ENCODE data around the gene ROR2.

ROR2 gene

DNA sequence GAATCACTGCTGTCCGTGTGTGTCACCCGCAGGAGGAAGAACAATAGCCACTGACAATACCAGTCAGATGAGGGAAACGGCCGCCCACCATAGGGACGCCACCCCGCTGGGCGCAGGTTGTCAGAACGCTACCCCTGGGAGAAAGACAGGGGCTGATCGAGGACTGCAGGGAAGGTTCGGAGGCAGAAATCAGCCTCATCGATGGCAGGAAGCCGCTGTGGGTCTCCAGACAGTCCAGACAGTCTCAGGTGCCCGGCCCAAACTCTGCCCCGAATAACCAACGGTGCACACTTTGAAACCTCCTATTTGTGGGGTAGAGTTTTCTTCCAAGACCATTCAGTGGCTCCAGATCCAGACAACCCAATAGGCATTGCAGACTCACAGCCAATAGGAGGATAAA lies 181.5 kb downstream of the ROR2 start:
- DNase-seq: no peak

DNA sequence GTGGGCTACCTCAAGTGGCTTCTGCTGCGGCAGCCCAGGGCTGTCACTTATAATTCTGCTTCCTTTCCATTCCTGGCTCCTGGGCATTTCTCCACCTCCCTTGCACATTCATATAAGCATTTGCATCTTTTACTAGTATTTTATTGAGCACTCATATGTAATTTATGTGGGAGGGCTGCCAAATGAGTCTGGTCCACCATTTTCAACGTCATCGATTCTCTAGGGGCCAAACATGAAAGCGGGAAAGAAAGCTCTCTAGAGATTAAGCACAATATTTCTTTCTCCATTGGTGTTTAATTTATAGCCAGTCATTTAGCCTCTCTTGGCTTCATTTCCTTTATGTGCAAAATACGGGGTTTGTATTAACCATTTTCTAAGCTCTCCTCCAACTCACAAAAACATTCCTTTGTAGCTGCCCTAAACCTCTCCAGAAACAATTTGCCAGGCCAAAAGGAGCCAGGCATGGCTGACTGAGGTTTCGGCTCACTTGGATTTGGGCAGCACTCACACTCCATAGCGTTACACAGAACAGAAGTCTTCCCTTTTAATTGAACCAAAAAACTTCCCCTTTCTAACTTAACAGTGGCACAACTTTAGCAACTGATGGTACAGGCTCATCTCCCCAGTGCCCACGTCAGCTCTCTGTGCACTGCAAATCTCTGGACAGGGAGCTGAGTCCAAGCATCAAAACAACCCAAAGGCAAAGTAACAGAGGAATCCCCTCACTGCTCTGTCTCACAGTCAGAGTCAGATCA lies 183.5 kb downstream of the ROR2 start:
- DNase-seq: no peak

GRCh38 chr9:91765296-91765695 lies 184.7 kb downstream of the ROR2 start:
- no peak for DNase-seq

- DNase-seq: no peak
Observed at GRCh38 chr9:91764661-91765060, 185.4 kb downstream of the ROR2 start.

DNA sequence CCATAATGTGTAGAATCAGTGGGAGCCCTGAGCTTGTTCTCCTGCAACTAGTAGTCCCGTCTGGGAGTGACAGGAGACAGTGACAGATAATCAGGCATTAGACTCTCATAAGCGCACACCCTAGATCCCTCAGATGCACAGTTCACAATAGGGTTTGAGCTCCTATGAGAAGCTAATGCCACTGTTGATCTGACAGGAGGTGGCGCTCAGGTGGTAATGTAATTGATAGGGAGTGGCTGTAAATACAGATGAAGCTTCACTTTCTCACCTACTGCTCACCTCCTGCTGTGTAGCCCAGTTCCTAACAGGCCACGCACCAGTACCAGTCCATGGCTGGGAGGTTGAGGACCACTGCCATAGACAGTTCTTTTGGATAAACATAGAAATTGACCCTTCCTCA lies 188.7 kb downstream of the ROR2 start:
- no peak for DNase-seq

GRCh38 chr9:91760906-91761305 lies 189.1 kb downstream of the ROR2 start:
- DNase-seq: no peak

DNA sequence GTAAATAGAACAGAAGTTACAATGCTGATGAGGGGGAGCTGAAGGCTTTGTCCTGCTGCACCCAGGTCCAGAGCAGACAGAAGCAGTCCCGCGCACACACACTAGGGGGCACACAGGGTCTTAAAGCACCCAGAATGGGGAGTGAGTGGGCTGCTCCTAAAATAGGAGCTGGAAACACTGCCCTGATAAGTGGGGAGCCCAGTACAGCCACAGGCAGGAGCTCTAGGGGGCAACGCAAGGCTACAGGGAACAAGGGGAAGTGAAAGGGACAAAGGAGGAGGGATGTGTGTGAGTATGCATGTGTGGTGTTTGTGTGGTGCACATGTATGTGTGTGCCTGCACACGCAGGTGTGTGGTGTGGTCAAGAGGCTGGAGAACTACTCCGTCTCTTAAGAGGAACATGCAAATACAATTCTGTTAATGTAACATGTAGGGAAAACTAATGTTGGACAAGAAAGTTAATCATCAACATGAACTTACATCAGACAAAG lies 191.5 kb downstream of the ROR2 start:
- DNase-seq: no peak

- no peak for DNase-seq
Observed at GRCh38 chr9:91757782-91758181, 192.2 kb downstream of the ROR2 start.

DNA sequence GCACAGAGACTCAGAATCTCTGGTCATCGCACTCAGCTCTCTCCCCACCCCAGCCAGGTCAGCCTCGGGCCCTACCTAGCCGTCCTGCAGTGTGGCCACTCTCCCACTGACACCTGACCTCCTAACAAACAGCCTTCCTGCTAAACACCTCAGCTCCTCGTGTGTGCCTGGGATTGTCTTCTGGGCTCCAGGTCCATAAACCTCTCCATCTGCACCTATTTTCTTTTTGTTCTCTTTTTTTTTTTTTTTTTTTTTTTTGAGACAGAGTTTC lies 193.6 kb downstream of the ROR2 start:
- no peak for DNase-seq

DNA sequence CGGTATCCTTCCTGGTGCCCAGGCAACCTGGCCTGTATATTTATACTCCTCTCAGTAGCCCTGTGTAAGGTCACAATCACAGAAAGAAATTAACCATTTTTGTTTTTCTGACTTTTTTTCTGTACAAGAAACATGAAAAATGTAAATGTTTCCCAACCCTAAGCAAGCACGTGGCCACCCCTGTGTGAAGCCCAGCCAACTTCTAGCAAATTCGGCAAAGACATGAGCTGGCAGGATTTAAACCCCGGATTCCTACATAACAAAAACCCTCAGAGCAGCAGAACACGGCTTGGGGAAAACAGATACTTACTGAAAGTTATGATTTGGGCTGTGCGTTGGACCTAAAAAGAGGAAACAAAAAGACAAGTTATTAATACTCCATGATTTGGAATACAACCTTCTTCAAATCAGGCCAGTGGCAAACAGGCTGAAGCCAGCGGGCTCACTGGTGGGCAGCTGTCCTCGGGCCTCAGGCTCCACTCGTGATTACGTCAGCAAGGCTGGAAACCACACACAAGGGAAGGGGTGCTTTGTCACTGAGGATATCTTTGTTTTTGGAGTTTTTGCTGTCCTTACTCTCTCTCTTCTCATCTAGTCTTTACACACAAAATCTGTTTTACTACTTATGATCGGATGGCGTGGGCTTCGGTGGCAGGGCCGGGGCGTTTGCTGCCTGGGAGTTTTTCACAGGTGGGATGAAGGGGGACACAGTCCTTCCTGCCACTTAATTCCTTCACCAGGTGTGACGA lies 194.1 kb downstream of the ROR2 start:
- no peak for DNase-seq

DNA sequence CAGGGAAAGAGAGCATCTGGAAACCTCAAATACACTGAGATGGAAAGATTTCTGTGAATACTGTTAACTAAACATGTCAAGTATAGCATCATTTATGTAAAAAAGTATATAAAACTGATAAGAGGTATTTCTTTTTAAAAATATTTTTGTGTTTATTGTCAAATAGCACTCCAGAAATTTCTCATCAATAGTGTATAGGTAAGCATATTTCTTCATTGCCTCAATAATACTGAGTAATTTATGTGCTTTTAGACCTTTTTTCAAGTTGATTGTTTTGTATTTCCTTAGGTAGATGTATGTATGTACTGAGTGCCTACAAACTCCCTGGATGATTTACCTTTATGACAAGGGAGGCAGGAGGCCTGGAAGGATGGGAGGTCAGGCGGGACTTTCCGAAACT lies 196.3 kb downstream of the ROR2 start:
- DNase-seq: no peak

DNA sequence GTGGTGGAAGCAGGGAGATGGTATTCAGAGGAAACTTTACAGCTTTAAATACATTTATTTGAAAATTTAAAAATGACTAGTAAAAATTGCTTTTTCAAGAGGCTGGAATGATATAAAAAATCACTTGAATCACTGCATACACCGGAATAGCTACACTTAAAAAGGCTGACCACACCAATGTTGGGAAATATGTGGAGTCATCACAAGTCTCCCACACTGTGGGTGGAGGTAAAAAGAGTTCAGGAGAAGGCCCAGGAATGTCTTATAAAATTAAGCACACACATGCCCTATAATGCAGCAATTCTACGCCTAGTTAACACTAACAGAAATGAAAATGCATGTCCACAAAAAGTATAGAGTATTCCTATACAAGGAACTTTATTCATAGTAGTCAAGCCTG lies 198.1 kb downstream of the ROR2 start:
- DNase-seq: no peak

GRCh38 chr9:91750343-91750742 lies 199.7 kb downstream of the ROR2 start:
- DNase-seq: no peak

DNA sequence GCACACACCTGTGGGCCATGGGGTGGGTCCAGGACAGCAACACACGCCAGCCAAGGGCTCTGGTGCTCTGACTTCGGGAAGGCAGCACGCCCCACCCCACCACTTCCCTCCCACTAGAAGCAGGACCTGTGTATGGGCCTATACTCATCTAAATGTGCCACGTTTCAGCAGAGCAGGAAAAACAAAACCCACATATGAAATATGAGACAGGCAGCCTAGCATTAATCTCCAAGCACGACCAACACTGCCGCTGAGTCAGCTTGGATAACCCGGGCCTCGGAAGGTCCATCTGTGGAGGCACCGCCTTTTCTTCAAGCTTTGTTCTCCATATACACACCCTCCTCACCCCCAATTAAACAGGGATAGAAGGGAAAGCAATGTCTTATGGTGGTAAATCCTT lies 203.1 kb downstream of the ROR2 start:
- no peak for DNase-seq

DNA sequence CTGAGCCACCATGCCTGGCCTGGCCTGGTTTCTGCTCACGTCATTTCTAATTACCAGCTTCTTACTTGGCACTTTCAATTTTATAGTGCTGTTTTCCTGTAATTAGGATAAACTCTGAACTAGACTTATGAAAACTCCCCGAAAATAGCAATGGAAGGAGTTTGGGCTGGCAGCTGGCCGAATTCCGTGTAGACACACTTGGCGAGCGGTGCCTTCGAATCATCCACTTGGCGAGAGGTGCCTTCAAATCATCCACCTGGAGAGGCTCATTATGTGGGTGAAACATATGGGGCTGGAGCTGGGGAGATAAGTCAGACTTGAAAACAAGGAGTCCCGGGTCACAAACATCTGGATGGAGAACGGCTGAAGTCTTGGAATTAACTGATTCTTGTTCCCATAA lies 203.7 kb downstream of the ROR2 start:
- no peak for DNase-seq

- DNase-seq: no peak
Observed at GRCh38 chr9:91744114-91744513, 205.9 kb downstream of the ROR2 start.

- no peak for DNase-seq
Observed at GRCh38 chr9:91741522-91741921, 208.5 kb downstream of the ROR2 start.

GRCh38 chr9:91740701-91741100 lies 209.3 kb downstream of the ROR2 start:
- no peak for DNase-seq

DNA sequence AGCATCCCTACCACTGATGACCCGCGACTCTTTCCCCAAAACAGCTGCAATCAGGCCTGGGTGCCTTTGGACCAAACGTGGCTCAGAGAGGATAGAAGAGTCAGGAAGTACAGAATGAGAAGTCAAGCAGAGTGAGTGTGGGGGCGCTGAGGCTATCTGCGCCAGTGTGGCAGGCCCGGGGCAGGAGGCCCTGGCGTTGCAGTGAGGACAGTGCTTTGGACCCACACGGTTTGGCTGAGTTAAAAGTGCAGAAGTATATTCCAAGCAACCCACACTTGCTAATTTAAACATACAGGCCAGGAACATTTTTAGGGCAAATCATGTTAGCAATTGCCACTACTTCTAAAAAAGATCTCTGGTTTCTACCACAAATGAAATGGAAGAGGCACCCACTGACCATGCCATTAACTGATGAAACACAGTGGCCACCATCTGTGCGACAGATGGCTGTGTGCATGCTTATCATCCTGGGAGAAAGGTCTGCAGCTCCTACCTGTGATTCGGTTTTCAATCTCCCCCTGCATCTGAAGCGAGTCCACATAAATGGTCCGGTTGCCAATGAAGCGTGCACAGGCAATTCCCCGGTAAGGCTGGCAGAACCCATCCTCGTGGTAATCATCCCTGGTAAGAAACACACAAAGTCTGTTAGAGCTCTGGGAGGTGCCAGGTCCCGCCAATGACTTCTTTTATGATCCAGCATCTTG lies 213.0 kb downstream of the ROR2 start:
- no peak for DNase-seq

- no peak for DNase-seq
Observed at GRCh38 chr9:91736311-91736710, 213.7 kb downstream of the ROR2 start.

DNA sequence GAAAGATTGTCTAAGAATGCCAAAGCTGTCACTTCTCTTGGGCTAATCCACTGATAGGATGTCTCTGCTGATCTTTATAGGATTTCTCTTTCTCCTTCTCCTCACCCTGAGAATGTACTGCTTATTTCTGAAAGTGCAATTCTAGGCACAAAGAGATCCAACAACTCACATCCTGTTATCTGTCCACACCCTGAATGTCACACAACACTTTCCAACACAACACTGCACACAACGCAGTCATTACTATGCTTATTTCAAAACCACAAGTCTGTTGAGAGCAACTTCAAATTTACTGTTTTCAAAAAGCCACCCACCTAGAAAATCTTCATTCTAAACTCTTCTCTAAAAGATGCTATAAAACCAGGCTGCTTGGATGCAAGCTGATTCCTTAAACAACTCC lies 215.0 kb downstream of the ROR2 start:
- no peak for DNase-seq

DNA sequence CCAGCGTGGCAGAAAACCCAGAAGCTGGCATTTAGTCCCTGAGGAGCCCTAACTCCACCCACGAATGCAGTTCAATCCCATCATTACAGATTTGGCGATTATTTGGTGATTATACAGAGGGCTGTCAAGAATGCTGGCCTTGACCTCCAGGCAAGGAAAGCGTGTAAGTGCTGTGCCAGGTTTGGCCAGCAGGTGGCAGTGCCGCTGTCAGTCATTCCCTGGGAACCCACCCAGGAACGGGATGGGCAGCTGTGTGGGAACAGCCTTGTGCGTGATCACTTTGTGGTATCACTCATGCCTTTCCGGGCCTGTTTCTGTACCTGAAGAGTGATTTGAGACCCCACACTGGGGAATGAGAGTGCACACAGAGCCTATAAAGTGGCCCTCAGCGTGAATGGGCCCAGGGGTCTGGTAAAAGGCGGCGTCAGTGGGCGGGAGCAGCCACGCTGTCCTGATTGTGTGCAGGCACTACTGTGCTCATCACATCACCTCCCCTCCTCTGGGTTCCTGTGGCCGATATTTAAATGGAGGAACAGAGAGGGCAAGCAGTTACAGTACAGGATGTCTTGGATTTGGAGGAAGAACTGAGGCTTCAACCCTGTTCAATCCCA lies 215.6 kb downstream of the ROR2 start:
- peak; percentile 27 for DNase-seq

GRCh38 chr9:91733006-91733624 lies 216.9 kb downstream of the ROR2 start:
- DNase-seq: no peak

Measured in activated effector memory CD4-positive, alpha-beta T cell treated with Interleukin-2 at 50 U/mL for 16 hours (primary cell).